HepG2 (cell line): ENCODE measurements around the gene OSBP. TPM values are rescaled to one million over a fixed set of nuclear protein-coding genes. Genes with fewer than 3 reads are reported as not detected.
A peak's percentile ranks its signal among the peaks of the same experiment; 100 is the strongest.

Experiments used
- ATF1 ChIP-seq: IDR thresholded peaks from 2 replicates; pipeline ENCODE4 v1.6.1; 2016; ENCODE audit warnings: mild to moderate bottlenecking, control low read depth
- CERS6 ChIP-seq: sonication (generic); formaldehyde crosslinking; IDR thresholded peaks from 2 replicates; pipeline ENCODE4 v1.5.0; 2020; ENCODE audit warnings: missing genetic modification reagents
- FOSL1 ChIP-seq: sonication (generic); formaldehyde crosslinking; IDR thresholded peaks from 2 replicates; pipeline ENCODE4 v1.9.0; 2021; ENCODE audit warnings: missing genetic modification reagents, borderline replicate concordance
- HNF4A ChIP-seq: sonication (generic); formaldehyde crosslinking; IDR thresholded peaks from 2 replicates; pipeline ENCODE4 v1.4.0; 2020; ENCODE audit warnings: missing genetic modification reagents
- IKZF1 ChIP-seq: fragments of 450-650 bp; IDR thresholded peaks from 2 replicates; pipeline ENCODE4 v1.7.1; 2016
- IKZF4 ChIP-seq: sonication (generic); formaldehyde crosslinking; IDR thresholded peaks from 2 replicates; pipeline ENCODE4 v1.5.1; 2020; ENCODE audit warnings: borderline replicate concordance, mild to moderate bottlenecking, low read depth, missing genetic modification reagents; ENCODE audit errors: not compliant biosample characterization
- NBN ChIP-seq: fragments of 450-650 bp; conservative IDR thresholded peaks from 2 replicates; pipeline ENCODE4 v1.6.1; 2017
- NCOA2 ChIP-seq: sonication (generic); formaldehyde crosslinking; IDR thresholded peaks from 2 replicates; pipeline ENCODE4 v1.8.0; 2022; ENCODE audit warnings: inconsistent platforms
- NFE2 ChIP-seq: sonication (generic); formaldehyde crosslinking; IDR thresholded peaks from 2 replicates; pipeline ENCODE4 v1.4.0; 2020; ENCODE audit warnings: missing genetic modification reagents
- PLSCR1 ChIP-seq: sonication (generic); formaldehyde crosslinking; IDR thresholded peaks from 2 replicates; pipeline ENCODE4 v1.5.0; 2020; ENCODE audit warnings: missing genetic modification reagents, mild to moderate bottlenecking, borderline replicate concordance
- RNF219 ChIP-seq: sonication (generic); formaldehyde crosslinking; IDR thresholded peaks from 2 replicates; pipeline ENCODE4 v1.5.0; 2020; ENCODE audit warnings: mild to moderate bottlenecking, missing genetic modification reagents
- SP5 ChIP-seq: IDR thresholded peaks from 2 replicates; pipeline ENCODE4 v1.6.1; 2016; ENCODE audit warnings: low read depth, borderline replicate concordance
- ZBTB46 ChIP-seq: sonication (generic); formaldehyde crosslinking; IDR thresholded peaks from 2 replicates; pipeline ENCODE4 v1.4.0; 2020; ENCODE audit warnings: mild to moderate bottlenecking, missing genetic modification reagents, borderline replicate concordance
- ZFP41 ChIP-seq: sonication (generic); formaldehyde crosslinking; IDR thresholded peaks from 2 replicates; pipeline ENCODE4 v1.4.0; 2020; ENCODE audit warnings: mild to moderate bottlenecking, missing genetic modification reagents, borderline replicate concordance
- ZNF142 ChIP-seq: sonication (generic); formaldehyde crosslinking; IDR thresholded peaks from 2 replicates; pipeline ENCODE4 v1.4.0; 2020; ENCODE audit warnings: missing genetic modification reagents
- ZNF773 ChIP-seq: sonication (generic); formaldehyde crosslinking; IDR thresholded peaks from 2 replicates; pipeline ENCODE4 v1.4.0; 2020; ENCODE audit warnings: missing genetic modification reagents, borderline replicate concordance
- polyA plus RNA-seq, 8 experiments: library from polyadenylated mRNA; depleted of rRNA in 3 of 8; stranded (reverse) in 7 of 8; unstranded in 1 of 8; fragments of >200 nt; fragmentation: Illumina TruSeq in 4 of 8; extraction: Trizol in 4 of 8; gene quantifications; 2 replicates each; pipeline versions ENCODE4 v1.2.1 to v1.2.3, GENCODE V29; 2011 to 2016; ENCODE audit warnings: low read depth in 4 of 8, missing spikeins in 1 of 8, mixed read lengths in 1 of 8; ENCODE audit not compliant: insufficient read depth in 1 of 8
- total RNA-seq, 5 experiments: library from RNA; depleted of rRNA; stranded (reverse); fragments of >200 nt; fragmentation: Illumina TruSeq; extraction: Trizol; gene quantifications; 2 replicates each; pipeline ENCODE4 v1.2.3, GENCODE V29; 2016; ENCODE audit warnings: low read depth in 1 of 5

Gene OSBP
- total and polyA plus RNA-seq, 2 of the 13 experiments (the other 11 are each of a cell fraction or from before 2014, with no cell fraction given): 12.1 to 13.5 TPM

GRCh38 chr11:59560290-59560701 is 55.3 kb downstream of the OSBP start (continued):
- TF ChIP-seq HNF4A (CRISPR knock-in tag) (peak; percentile 53), NFE2 (no peak), IKZF1 (no peak), ATF1 (no peak), PLSCR1 (CRISPR knock-in tag) (no peak), NCOA2 (no peak), CERS6 (CRISPR knock-in tag) (no peak), ZBTB46 (CRISPR knock-in tag) (no peak), ZFP41 (CRISPR knock-in tag) (no peak), NBN (no peak), ZNF142 (CRISPR knock-in tag) (no peak), ZNF773 (CRISPR knock-in tag) (no peak), IKZF4 (CRISPR knock-in tag) (no peak), RNF219 (CRISPR knock-in tag) (0 out of 2 replicates have a peak, but pooled peaks have one; percentile 65), FOSL1 (CRISPR knock-in tag) (no peak), SP5 (CRISPR knock-in tag) (no peak)
